Ascending aorta (tissue), 2 donors: ENCODE results near the gene NPR3. TPM values are rescaled to one million over a fixed set of nuclear protein-coding genes. Genes with fewer than 3 reads are reported as not detected.

Experiments
- DNase-seq, 2 donors: peaks; one replicate each; pipeline ENCODE4 v3.0.0-alpha.2; 2019; ENCODE audit warnings: low spot score in 2 of 2
- H3K27ac ChIP-seq, 2 donors: fragments of 200-600 bp; sonication (generic); one replicate each; pipeline ENCODE4 v1.5.1; 2016 to 2017; ENCODE audit warnings: mild to moderate bottlenecking in 1 of 2
- H3K27me3 ChIP-seq: fragments of 200-600 bp; sonication (generic); one replicate; pipeline ENCODE4 v1.5.1; 2017
- H3K36me3 ChIP-seq, 2 donors: fragments of 200-600 bp; sonication (generic); one replicate each; pipeline ENCODE4 v1.5.1; 2016
- H3K4me1 ChIP-seq, 2 donors: fragments of 200-600 bp; sonication (generic); one replicate each; pipeline ENCODE4 v1.5.1; 2016 to 2017; ENCODE audit warnings: mild to moderate bottlenecking in 1 of 2
- H3K4me3 ChIP-seq, 2 donors: fragments of 200-600 bp; sonication (generic); one replicate each; pipeline ENCODE4 v1.5.1; 2016 to 2017; ENCODE audit warnings: mild to moderate bottlenecking in 1 of 2
- H3K9me3 ChIP-seq, 2 donors: fragments of 200-600 bp; sonication (generic); one replicate each; pipeline ENCODE4 v1.5.1; 2016
- CTCF ChIP-seq, 3 experiments: fragments of 200-600 bp in 2 of 3; fragments of 450-650 bp in 1 of 3; sonication (generic) in 2 of 3; IDR thresholded peaks; one replicate each; pipeline ENCODE4 v1.5.1; 2016 to 2019; ENCODE audit warnings: antibody characterized with exemption in 3 of 3, mild to moderate bottlenecking in 1 of 3, moderate library complexity in 1 of 3
- intact Hi-C: fragments of 100-400 bp; cut with DNase I; formaldehyde crosslinking; loops from one replicate; pipeline ENCODE4 v1.15.1; 2023
- total RNA-seq: library from RNA; depleted of rRNA; stranded (reverse); fragments of >200 nt; gene quantifications from one replicate; pipeline ENCODE4 v1.1.0, GENCODE V29; 2016

The NPR3 gene
- total RNA-seq, 1 donor from 2014 or later: 3.5 TPM

- peaks cover 0 to 14% of the 10 kb centered on the region in 2 donors for H3K36me3 ChIP-seq
Measured at GRCh38 chr5:32745317-32745716, 34.2 kb downstream of the NPR3 start.

GRCh38 chr5:32752411-32752810, 41.3 kb downstream of the NPR3 start:
- TF ChIP-seq CTCF (IDR thresholded peaks at IDR 0.05): no peak
- DNase-seq: no peak
- Histone ChIP-seq H3K27ac (peak overlapping the region in 1 of 2 donors; percentile 48), H3K4me1 (peaks cover 2 to 12% of the 10 kb centered on the region in 2 donors), H3K36me3 (peaks cover 0 to 15% of the 10 kb centered on the region in 2 donors), H3K9me3 (peaks cover 4 to 13% of the 10 kb centered on the region in 2 donors), H3K4me3 (no peak overlapping the region), H3K27me3 (no peaks in the 10 kb centered on the region)
- intact Hi-C loops: no loop called here

More at GRCh38 chr5:32745317-32745716, 34.2 kb downstream of the NPR3 start:
- Histone ChIP-seq H3K27ac (peak overlapping the region in 1 of 2 donors; percentile 26), H3K9me3 (peaks cover 3 to 11% of the 10 kb centered on the region in 2 donors), H3K4me1 (no peaks in the 10 kb centered on the region), H3K27me3 (no peaks in the 10 kb centered on the region), H3K4me3 (no peak overlapping the region)
- intact Hi-C loops: no loop called here
- TF ChIP-seq CTCF (IDR thresholded peaks at IDR 0.05): no peak
- DNase-seq: no peak

GRCh38 chr5:32753051-32753450, 41.9 kb downstream of the NPR3 start:
- intact Hi-C loops: no loop called here
- no peak for DNase-seq
- Histone ChIP-seq H3K27ac (peak overlapping the region in 1 of 2 donors; percentile 55), H3K36me3 (peaks cover 0 to 10% of the 10 kb centered on the region in 2 donors), H3K4me3 (no peak overlapping the region), H3K9me3 (peaks cover 4 to 8% of the 10 kb centered on the region in 2 donors), H3K27me3 (no peaks in the 10 kb centered on the region), H3K4me1 (peaks cover 2 to 12% of the 10 kb centered on the region in 2 donors)
- no peak for TF ChIP-seq CTCF (IDR thresholded peaks at IDR 0.05)

GRCh38 chr5:32753765-32754164, 42.6 kb downstream of the NPR3 start:
- peaks cover 4 to 5% of the 10 kb centered on the region in 2 donors for H3K9me3 ChIP-seq
- intact Hi-C loops: no loop called here
- TF ChIP-seq CTCF (IDR thresholded peaks at IDR 0.05): no peak
- H3K27ac ChIP-seq: peak overlapping the region; percentile 55
- H3K27me3 ChIP-seq: no peaks in the 10 kb centered on the region
- H3K4me1 ChIP-seq: peaks cover 2 to 12% of the 10 kb centered on the region in 2 donors
- no peak overlapping the region for H3K4me3 ChIP-seq
- no peak for DNase-seq
- H3K36me3 ChIP-seq: peaks cover 0 to 6% of the 10 kb centered on the region in 2 donors

GRCh38 chr5:32754284-32754683, 43.2 kb downstream of the NPR3 start:
- Histone ChIP-seq H3K4me3 (no peak overlapping the region), H3K36me3 (peaks cover 0 to 6% of the 10 kb centered on the region in 2 donors), H3K27ac (peak overlapping the region; percentile 55), H3K9me3 (peaks cover 4 to 5% of the 10 kb centered on the region in 2 donors), H3K27me3 (no peaks in the 10 kb centered on the region), H3K4me1 (peaks cover 2 to 12% of the 10 kb centered on the region in 2 donors)
- no peak for TF ChIP-seq CTCF (IDR thresholded peaks at IDR 0.05)
- DNase-seq: no peak
- intact Hi-C loops: no loop called here

- peak overlapping the region; percentile 25 to 47 for H3K4me3 ChIP-seq
- no peaks in the 10 kb centered on the region for H3K9me3 ChIP-seq
- DNase-seq: no peak
- no peaks in the 10 kb centered on the region for H3K27me3 ChIP-seq
- intact Hi-C loops: no loop called here
- H3K36me3 ChIP-seq: no peaks in the 10 kb centered on the region
- H3K27ac ChIP-seq: peak overlapping the region; percentile 19 to 57
- no peaks in the 10 kb centered on the region for H3K4me1 ChIP-seq
- no peak for TF ChIP-seq CTCF (IDR thresholded peaks at IDR 0.05)
Measured at GRCh38 chr5:32760091-32760509, 49.0 kb downstream of the NPR3 start.
